ENCODE results near the gene RAI1. TPM values are rescaled to one million over a fixed set of nuclear protein-coding genes. Genes with fewer than 3 reads are reported as not detected.
A peak's percentile ranks its signal among the peaks of the same experiment; 100 is the strongest.

Gene RAI1
- total and polyA plus RNA-seq, 2 of the 13 experiments (the other 11 are each of a cell fraction or from before 2014, with no cell fraction given): 3.4 to 5.2 TPM

GRCh38 chr17:17739388-17740066, 58.3 kb downstream of the RAI1 start (continued):
- TF ChIP-seq, protein P1, sequence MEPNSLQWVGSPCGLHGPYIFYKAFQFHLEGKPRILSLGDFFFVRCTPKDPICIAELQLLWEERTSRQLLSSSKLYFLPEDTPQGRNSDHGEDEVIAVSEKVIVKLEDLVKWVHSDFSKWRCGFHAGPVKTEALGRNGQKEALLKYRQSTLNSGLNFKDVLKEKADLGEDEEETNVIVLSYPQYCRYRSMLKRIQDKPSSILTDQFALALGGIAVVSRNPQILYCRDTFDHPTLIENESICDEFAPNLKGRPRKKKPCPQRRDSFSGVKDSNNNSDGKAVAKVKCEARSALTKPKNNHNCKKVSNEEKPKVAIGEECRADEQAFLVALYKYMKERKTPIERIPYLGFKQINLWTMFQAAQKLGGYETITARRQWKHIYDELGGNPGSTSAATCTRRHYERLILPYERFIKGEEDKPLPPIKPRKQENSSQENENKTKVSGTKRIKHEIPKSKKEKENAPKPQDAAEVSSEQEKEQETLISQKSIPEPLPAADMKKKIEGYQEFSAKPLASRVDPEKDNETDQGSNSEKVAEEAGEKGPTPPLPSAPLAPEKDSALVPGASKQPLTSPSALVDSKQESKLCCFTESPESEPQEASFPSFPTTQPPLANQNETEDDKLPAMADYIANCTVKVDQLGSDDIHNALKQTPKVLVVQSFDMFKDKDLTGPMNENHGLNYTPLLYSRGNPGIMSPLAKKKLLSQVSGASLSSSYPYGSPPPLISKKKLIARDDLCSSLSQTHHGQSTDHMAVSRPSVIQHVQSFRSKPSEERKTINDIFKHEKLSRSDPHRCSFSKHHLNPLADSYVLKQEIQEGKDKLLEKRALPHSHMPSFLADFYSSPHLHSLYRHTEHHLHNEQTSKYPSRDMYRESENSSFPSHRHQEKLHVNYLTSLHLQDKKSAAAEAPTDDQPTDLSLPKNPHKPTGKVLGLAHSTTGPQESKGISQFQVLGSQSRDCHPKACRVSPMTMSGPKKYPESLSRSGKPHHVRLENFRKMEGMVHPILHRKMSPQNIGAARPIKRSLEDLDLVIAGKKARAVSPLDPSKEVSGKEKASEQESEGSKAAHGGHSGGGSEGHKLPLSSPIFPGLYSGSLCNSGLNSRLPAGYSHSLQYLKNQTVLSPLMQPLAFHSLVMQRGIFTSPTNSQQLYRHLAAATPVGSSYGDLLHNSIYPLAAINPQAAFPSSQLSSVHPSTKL (CRISPR knock-in tag; IDR thresholded peaks at IDR 0.05): peak; percentile 20; the same call in 1 of the 2 replicates
- TF ChIP-seq FOSL2 (CRISPR knock-in tag; IDR thresholded peaks at IDR 0.05) (peak; percentile 87), RXRA (CRISPR knock-in tag; IDR thresholded peaks at IDR 0.05) (peak; percentile 43; the same call in 1 of the 2 replicates), ZBTB4 (CRISPR knock-in tag; IDR thresholded peaks at IDR 0.05; ENCODE audit: borderline replicate concordance) (no peak), SRSF9 (IDR thresholded peaks at IDR 0.05; ENCODE audit: borderline replicate concordance, insufficient read depth, low read depth, low read length, poor library complexity, severe bottlenecking) (no peak), SP4 (CRISPR knock-in tag; IDR thresholded peaks at IDR 0.05) (no peak), HOXA5 (CRISPR knock-in tag; IDR thresholded peaks at IDR 0.05) (no peak), ZBTB38 (CRISPR knock-in tag; IDR thresholded peaks at IDR 0.05) (peak; percentile 44; the same call in 1 of the 2 replicates), HOXA3 (CRISPR knock-in tag; IDR thresholded peaks at IDR 0.05) (0 out of 2 replicates have a peak, but pooled peaks have one; percentile 13), ZNF431 (CRISPR knock-in tag; IDR thresholded peaks at IDR 0.05; ENCODE audit: borderline replicate concordance, low read depth) (no peak), HDAC2 (CRISPR knock-in tag; IDR thresholded peaks at IDR 0.05) (no peak), IRF2 (CRISPR knock-in tag; IDR thresholded peaks at IDR 0.05) (no peak), GATAD2A (CRISPR knock-in tag; IDR thresholded peaks at IDR 0.05) (0 out of 2 replicates have a peak, but pooled peaks have one; percentile 25), ESRRA (CRISPR knock-in tag; IDR thresholded peaks at IDR 0.05; ENCODE audit: low read depth) (peak; percentile 88; the same call in 1 of the 2 replicates), ZNF256 (CRISPR knock-in tag; conservative IDR thresholded peaks at IDR 0.05) (no peak), HHEX (CRISPR knock-in tag; IDR thresholded peaks at IDR 0.05) (no peak)
- TF ChIP-seq, protein P2, sequence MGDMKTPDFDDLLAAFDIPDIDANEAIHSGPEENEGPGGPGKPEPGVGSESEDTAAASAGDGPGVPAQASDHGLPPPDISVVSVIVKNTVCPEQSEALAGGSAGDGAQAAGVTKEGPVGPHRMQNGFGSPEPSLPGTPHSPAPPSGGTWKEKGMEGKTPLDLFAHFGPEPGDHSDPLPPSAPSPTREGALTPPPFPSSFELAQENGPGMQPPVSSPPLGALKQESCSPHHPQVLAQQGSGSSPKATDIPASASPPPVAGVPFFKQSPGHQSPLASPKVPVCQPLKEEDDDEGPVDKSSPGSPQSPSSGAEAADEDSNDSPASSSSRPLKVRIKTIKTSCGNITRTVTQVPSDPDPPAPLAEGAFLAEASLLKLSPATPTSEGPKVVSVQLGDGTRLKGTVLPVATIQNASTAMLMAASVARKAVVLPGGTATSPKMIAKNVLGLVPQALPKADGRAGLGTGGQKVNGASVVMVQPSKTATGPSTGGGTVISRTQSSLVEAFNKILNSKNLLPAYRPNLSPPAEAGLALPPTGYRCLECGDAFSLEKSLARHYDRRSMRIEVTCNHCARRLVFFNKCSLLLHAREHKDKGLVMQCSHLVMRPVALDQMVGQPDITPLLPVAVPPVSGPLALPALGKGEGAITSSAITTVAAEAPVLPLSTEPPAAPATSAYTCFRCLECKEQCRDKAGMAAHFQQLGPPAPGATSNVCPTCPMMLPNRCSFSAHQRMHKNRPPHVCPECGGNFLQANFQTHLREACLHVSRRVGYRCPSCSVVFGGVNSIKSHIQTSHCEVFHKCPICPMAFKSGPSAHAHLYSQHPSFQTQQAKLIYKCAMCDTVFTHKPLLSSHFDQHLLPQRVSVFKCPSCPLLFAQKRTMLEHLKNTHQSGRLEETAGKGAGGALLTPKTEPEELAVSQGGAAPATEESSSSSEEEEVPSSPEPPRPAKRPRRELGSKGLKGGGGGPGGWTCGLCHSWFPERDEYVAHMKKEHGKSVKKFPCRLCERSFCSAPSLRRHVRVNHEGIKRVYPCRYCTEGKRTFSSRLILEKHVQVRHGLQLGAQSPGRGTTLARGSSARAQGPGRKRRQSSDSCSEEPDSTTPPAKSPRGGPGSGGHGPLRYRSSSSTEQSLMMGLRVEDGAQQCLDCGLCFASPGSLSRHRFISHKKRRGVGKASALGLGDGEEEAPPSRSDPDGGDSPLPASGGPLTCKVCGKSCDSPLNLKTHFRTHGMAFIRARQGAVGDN (CRISPR knock-in tag; IDR thresholded peaks at IDR 0.05): peak; percentile 69

Data from HepG2 (cell line).